CD14-positive monocyte (primary cell): Measurements from ENCODE around the gene SLC37A1. TPM values are rescaled to one million over a fixed set of nuclear protein-coding genes. Genes with fewer than 3 reads are reported as not detected.
A peak's percentile ranks its signal among the peaks of the same experiment; 100 is the strongest.

Experiments
- DNase-seq, 3 donors: peaks; one replicate each; pipeline ENCODE4 v3.0.0-alpha.2; 2011 to 2022
- H2AFZ ChIP-seq: 2 replicates; pipeline ENCODE4 v1.6.0; 2012; ENCODE audit warnings: mild to moderate bottlenecking, low read depth, low read length, inconsistent platforms; ENCODE audit not compliant: insufficient read depth, poor library complexity, severe bottlenecking
- H3K27ac ChIP-seq, 2 donors: 1 replicate in 1 of 2; 2 replicates in 1 of 2; pipeline ENCODE4 v1.5.1; 2012 to 2013; ENCODE audit warnings: low read length in 2 of 2, control low read depth in 1 of 2, inconsistent platforms in 1 of 2, low read depth in 1 of 2, mild to moderate bottlenecking in 1 of 2
- H3K27me3 ChIP-seq, 2 donors: one replicate each; pipeline versions ENCODE4 v1.6.0 to v1.6.1; 2011 to 2013; ENCODE audit warnings: low read length in 2 of 2; ENCODE audit not compliant: control insufficient read depth in 2 of 2, insufficient read depth in 2 of 2
- H3K36me3 ChIP-seq, 2 donors: replicated peaks in 1 of 2; 1 replicate in 1 of 2; 2 replicates in 1 of 2; pipeline versions ENCODE4 v1.5.1 to v1.6.1; 2012 to 2013; ENCODE audit warnings: low read length in 2 of 2, control low read depth in 1 of 2, inconsistent platforms in 1 of 2, mild to moderate bottlenecking in 1 of 2; ENCODE audit not compliant: insufficient read depth in 2 of 2, control insufficient read depth in 1 of 2
- H3K4me1 ChIP-seq, 2 donors: 1 replicate in 1 of 2; 2 replicates in 1 of 2; pipeline versions ENCODE4 v1.5.1 to v1.6.1; 2012 to 2013; ENCODE audit warnings: low read length in 2 of 2, control low read depth in 1 of 2, inconsistent platforms in 1 of 2, mild to moderate bottlenecking in 1 of 2, moderate library complexity in 1 of 2; ENCODE audit not compliant: insufficient read depth in 2 of 2, control insufficient read depth in 1 of 2
- H3K4me2 ChIP-seq: replicated peaks from 2 replicates; pipeline ENCODE3; 2012; ENCODE audit warnings: low read length, moderate library complexity, mild to moderate bottlenecking; ENCODE audit not compliant: poor library complexity, severe bottlenecking; ENCODE audit errors: extremely low read depth
- H3K4me3 ChIP-seq, 3 experiments: fragments of 200-600 bp in 1 of 3; sonication (generic) in 1 of 3; replicated peaks in 1 of 3; 1 replicate in 2 of 3; 2 replicates in 1 of 3; pipeline ENCODE4 v1.5.1; 2011 to 2013; ENCODE audit warnings: low read length in 3 of 3, mild to moderate bottlenecking in 3 of 3, control low read depth in 2 of 3, low read depth in 2 of 3, inconsistent platforms in 1 of 3, moderate library complexity in 1 of 3
- H3K79me2 ChIP-seq: 2 replicates; pipeline ENCODE4 v1.6.0; 2012; ENCODE audit warnings: mild to moderate bottlenecking, control low read depth, inconsistent platforms, low read length, moderate library complexity; ENCODE audit not compliant: insufficient read depth
- H3K9ac ChIP-seq: 2 replicates; pipeline ENCODE4 v1.6.0; 2017; ENCODE audit warnings: low read length, mild to moderate bottlenecking; ENCODE audit not compliant: insufficient read depth, poor library complexity, severe bottlenecking
- H3K9me3 ChIP-seq, 2 donors: replicated peaks in 1 of 2; 1 replicate in 1 of 2; 2 replicates in 1 of 2; pipeline versions ENCODE4 v1.5.1 to v1.6.1; 2012 to 2013; ENCODE audit warnings: low read length in 2 of 2, control low read depth in 1 of 2; ENCODE audit not compliant: control insufficient read depth in 1 of 2, insufficient read depth in 1 of 2
- H4K20me1 ChIP-seq: 2 replicates; pipeline ENCODE4 v1.6.0; 2012; ENCODE audit warnings: mild to moderate bottlenecking, low read length, control low read depth, moderate library complexity; ENCODE audit not compliant: insufficient read depth
- H3K27ac Mint-ChIP-seq, 7 donors: one replicate each; pipeline ENCODE4 v1.8.0; 2020; ENCODE audit warnings: mild to moderate bottlenecking in 7 of 7, mixed read lengths in 7 of 7, moderate library complexity in 6 of 7, inconsistent platforms in 2 of 7
- H3K27me3 Mint-ChIP-seq, 3 donors: one replicate each; pipeline ENCODE4 v1.8.0; 2021 to 2022; ENCODE audit warnings: low read depth in 3 of 3, mild to moderate bottlenecking in 3 of 3, mixed read lengths in 3 of 3, moderate library complexity in 3 of 3, inconsistent platforms in 1 of 3
- H3K36me3 Mint-ChIP-seq, 2 donors: one replicate each; pipeline ENCODE4 v1.8.0; 2020; ENCODE audit warnings: mixed read lengths in 2 of 2, inconsistent platforms in 1 of 2, mild to moderate bottlenecking in 1 of 2
- H3K4me1 Mint-ChIP-seq: one replicate; pipeline ENCODE4 v1.8.0; 2020; ENCODE audit warnings: mild to moderate bottlenecking, mixed read lengths
- H3K4me3 Mint-ChIP-seq, 2 donors: one replicate each; pipeline ENCODE4 v1.8.0; 2020; ENCODE audit warnings: mild to moderate bottlenecking in 2 of 2, mixed read lengths in 2 of 2, moderate library complexity in 1 of 2
- H3K9me3 Mint-ChIP-seq, 7 donors: one replicate each; pipeline ENCODE4 v1.8.0; 2020 to 2022; ENCODE audit warnings: mixed read lengths in 7 of 7, mild to moderate bottlenecking in 6 of 7, moderate library complexity in 6 of 7, inconsistent platforms in 2 of 7
- CTCF ChIP-seq: fragments of 200-600 bp; IDR thresholded peaks from one replicate; pipeline ENCODE4 v1.8.0; 2022; ENCODE audit warnings: antibody characterized with exemption, mild to moderate bottlenecking
- WGBS: methylation state at CpG from one replicate; pipeline ENCODE4 v1.1.5; 2013; ENCODE audit warnings: missing lambda C conversion rate; ENCODE audit not compliant: insufficient coverage; 5-methylcytosine and 5-hydroxymethylcytosine counted together
- intact Hi-C, 2 donors: fragments of 100-400 bp; cut with micrococcal nuclease; formaldehyde crosslinking; loops; one replicate each; pipeline versions ENCODE4 v1.15.0 to v1.15.1; 2023
- polyA plus RNA-seq, 3 donors: library from polyadenylated mRNA; depleted of rRNA in 1 of 3; unstranded in 2 of 3; stranded (reverse) in 1 of 3; fragments of 300-500 nt in 2 of 3; fragments of >200 nt in 1 of 3; fragmentation: Illumina TruSeq in 2 of 3; gene quantifications; 1 replicate in 2 of 3; 2 replicates in 1 of 3; pipeline ENCODE4 v1.2.3, GENCODE V29; 2012 to 2021

SLC37A1 gene
- polyA plus RNA-seq, 3 donors = 2.7 to 12.4 (median 4.3) TPM

DNA sequence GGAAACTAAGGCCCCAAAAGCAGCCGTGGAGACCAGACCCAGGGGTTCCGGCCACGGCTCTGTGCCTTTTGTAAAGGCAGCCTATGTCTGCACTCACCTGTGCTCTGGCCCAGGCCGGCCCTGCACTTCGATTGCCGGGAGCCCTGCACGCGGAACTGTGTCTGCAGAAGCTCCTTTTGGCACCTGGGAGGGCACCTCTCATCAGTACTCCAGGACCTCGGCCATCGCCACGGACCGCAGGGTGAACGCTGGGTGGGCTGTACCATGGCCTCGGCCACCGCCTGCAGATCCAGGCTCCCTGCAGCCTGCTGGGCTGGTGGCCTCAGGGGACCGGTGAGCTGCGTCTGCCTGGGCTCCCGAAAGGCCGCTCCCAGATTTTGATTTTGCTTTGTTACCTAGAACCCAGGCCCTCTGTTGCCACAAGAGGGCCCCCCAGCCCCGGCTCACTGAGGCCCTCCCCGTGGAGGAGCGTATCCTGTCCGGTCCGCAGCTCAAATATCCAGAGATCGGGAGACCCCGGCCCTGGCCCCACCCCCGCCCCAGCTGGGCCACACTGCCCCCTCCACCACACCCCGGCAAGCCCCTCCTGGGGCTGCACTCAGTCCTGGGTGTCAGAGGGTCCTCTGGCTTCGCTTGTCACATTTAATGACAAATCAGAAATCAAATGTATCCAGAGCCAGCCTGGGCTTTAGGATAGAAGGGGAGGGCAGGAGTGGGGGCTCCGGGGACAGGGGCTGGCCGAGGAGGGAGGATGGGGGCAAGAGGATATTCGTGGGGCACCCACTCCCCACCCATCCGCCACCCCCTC lies 79.6 kb downstream of the SLC37A1 start:
- peaks cover 0 to 10% (median 6%) of the 10 kb centered on the region in 7 donors for H3K9me3 Mint-ChIP-seq
- H3K9me3 ChIP-seq = peaks cover 0 to 3% of the 10 kb centered on the region in 2 donors
- no peaks in the 10 kb centered on the region for H3K36me3 ChIP-seq
- no peaks in the 10 kb centered on the region for H3K36me3 Mint-ChIP-seq
- no peak overlapping the region for H3K4me3 Mint-ChIP-seq
- peak overlapping the region; percentile 28 for H3K4me2 ChIP-seq
- peak; percentile 16 to 29 (median 27) for DNase-seq
- H3K27ac Mint-ChIP-seq = no peak overlapping the region
- H3K27ac ChIP-seq = no peak overlapping the region
- 44% methylated on average over 24 of the region's 33 CpGs for WGBS
- intact Hi-C loops = loop anchor here (1.0 to 2.0 kb wide), 2 partner anchors 225 to 226 kb away; no protein-coding TSS in a partner anchor
- peak overlapping the region; percentile 15 for H3K9ac ChIP-seq
- H3K4me1 Mint-ChIP-seq = peaks cover 11% of the 10 kb centered on the region
- peak overlapping the region; percentile 54 for H2AFZ ChIP-seq
- no peak overlapping the region for H3K4me3 ChIP-seq
- no peaks in the 10 kb centered on the region for H3K79me2 ChIP-seq
- peak; percentile 76 for TF ChIP-seq CTCF
- no peaks in the 10 kb centered on the region for H4K20me1 ChIP-seq
- peaks cover 1 to 8% (median 2%) of the 10 kb centered on the region in 3 donors for H3K27me3 Mint-ChIP-seq
- no peaks in the 10 kb centered on the region for H3K27me3 ChIP-seq
- H3K4me1 ChIP-seq = peaks cover 0 to 6% of the 10 kb centered on the region in 2 donors

DNA sequence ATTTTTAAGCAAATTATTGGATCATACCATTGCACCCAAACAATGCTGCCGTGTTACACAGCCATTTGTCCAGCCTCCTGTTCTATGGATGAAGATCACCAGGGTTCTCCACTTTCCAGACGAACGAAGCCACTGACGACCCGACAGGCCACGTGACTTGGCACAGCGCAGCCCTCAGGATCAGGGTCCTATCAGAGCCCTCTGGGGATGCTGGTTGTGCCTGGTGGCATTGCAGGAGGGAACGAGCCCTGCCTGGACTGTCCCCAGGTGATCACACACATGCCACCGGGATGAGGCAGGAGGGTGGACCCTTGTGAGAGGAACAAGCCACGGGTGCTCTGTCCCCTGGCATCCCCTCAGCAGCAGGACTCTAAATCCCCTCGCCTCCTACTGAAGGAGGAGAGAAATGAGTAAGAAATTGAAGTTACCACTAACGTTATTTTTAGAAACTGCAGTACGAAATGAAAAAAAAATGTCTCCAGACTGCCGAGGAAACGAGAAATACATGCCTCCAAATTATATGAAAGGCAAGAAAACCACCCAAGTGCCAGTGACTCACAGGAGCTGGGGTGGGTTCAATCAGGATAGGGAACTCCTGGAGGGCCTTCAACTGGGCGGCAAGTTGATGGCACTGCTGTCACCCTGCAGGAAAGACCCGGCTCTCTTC lies 81.1 kb downstream of the SLC37A1 start:
- 62% methylated on average over 10 of the region's 17 CpGs for WGBS
- Histone ChIP-seq H3K9ac (no peak overlapping the region), H3K27me3 (no peaks in the 10 kb centered on the region), H3K4me3 (no peak overlapping the region), H3K79me2 (no peaks in the 10 kb centered on the region), H3K4me1 (peaks cover 0 to 6% of the 10 kb centered on the region in 2 donors), H3K36me3 (no peaks in the 10 kb centered on the region), H4K20me1 (no peaks in the 10 kb centered on the region), H3K27ac (no peak overlapping the region), H2AFZ (no peak overlapping the region), H3K4me2 (no peak overlapping the region), H3K9me3 (peaks cover 0 to 7% of the 10 kb centered on the region in 2 donors)
- Mint-ChIP-seq H3K4me3 (no peak overlapping the region), H3K27ac (no peak overlapping the region), H3K4me1 (peaks cover 11% of the 10 kb centered on the region), H3K27me3 (peaks cover 2 to 9% (median 3%) of the 10 kb centered on the region in 3 donors), H3K36me3 (no peaks in the 10 kb centered on the region), H3K9me3 (peaks cover 5 to 22% (median 13%) of the 10 kb centered on the region in 7 donors)
- no peak for DNase-seq
- TF ChIP-seq CTCF = no peak
- intact Hi-C loops = no loop called here
